ENCODE measurements around the gene CCDC146.
A peak's percentile ranks its signal among the peaks of the same experiment; 100 is the strongest.

Gene CCDC146

GRCh38 chr7:77197141-77197540, 74.7 kb downstream of the CCDC146 start:
- TF ChIP-seq CTCF (IDR thresholded peaks at IDR 0.05; ENCODE audit: insufficient read depth, low read depth, low read length, missing control alignments), result no peak
- no peak for DNase-seq (ENCODE audit: low read depth)
- no peak overlapping the region for H3K4me3 ChIP-seq (ENCODE audit: low read depth, low read length)

- TF ChIP-seq CTCF (IDR thresholded peaks at IDR 0.05; ENCODE audit: insufficient read depth, low read depth, low read length, missing control alignments), result no peak
- peak within 1 kb of the TSS; percentile 17 for H3K4me3 ChIP-seq (ENCODE audit: low read depth, low read length)
- peak; percentile 23 for DNase-seq (ENCODE audit: low read depth)
Observed at GRCh38 chr7:77199013-77199966, 76.9 kb downstream of the CCDC146 start, which contains the start of gene FGL2. Gene FGL2, minus strand, starts transcription at chr7:77199819. Its CDS starts 26 bp downstream, at chr7:77199793.

GRCh38 chr7:77200542-77200941, 78.1 kb downstream of the CCDC146 start:
- DNase-seq (ENCODE audit: low read depth), result peak; percentile 16
- no peak overlapping the region for H3K4me3 ChIP-seq (ENCODE audit: low read depth, low read length)
- no peak for TF ChIP-seq CTCF (IDR thresholded peaks at IDR 0.05; ENCODE audit: insufficient read depth, low read depth, low read length, missing control alignments)

- 0 out of 2 replicates have a peak overlapping the region, but pooled peaks have one; percentile 16 for H3K4me3 ChIP-seq (ENCODE audit: low read depth, low read length)
- peak; percentile 91 for DNase-seq (ENCODE audit: low read depth)
- TF ChIP-seq CTCF (IDR thresholded peaks at IDR 0.05; ENCODE audit: insufficient read depth, low read depth, low read length, missing control alignments), result no peak
Observed at GRCh38 chr7:77202481-77202976, 80.1 kb downstream of the CCDC146 start.

GRCh38 chr7:77205706-77206105, 83.3 kb downstream of the CCDC146 start:
- no peak for DNase-seq (ENCODE audit: low read depth)
- H3K4me3 ChIP-seq (ENCODE audit: low read depth, low read length), result no peak overlapping the region
- no peak for TF ChIP-seq CTCF (IDR thresholded peaks at IDR 0.05; ENCODE audit: insufficient read depth, low read depth, low read length, missing control alignments)

- TF ChIP-seq CTCF (IDR thresholded peaks at IDR 0.05; ENCODE audit: insufficient read depth, low read depth, low read length, missing control alignments), result no peak
- H3K4me3 ChIP-seq (ENCODE audit: low read depth, low read length), result no peak overlapping the region
- DNase-seq (ENCODE audit: low read depth), result no peak
Observed at GRCh38 chr7:77208416-77208815, 86.0 kb downstream of the CCDC146 start.

All from GM12865 (cell line).